IMR-90 (cell line): ENCODE results near the gene LGALSL. TPM values are rescaled to one million over a fixed set of nuclear protein-coding genes. Genes with fewer than 3 reads are reported as not detected.

Experiments used
- ATAC-seq: fragments of 200-7000 bp; cut with Tn5 transposase; 2 replicates; pipeline ENCODE4 v1.9.1; 2020; ENCODE audit warnings: low read depth, mild to moderate bottlenecking, moderate library complexity
- BruUV-seq: library from RNA; stranded (reverse); fragments of 400-500 nt; replicated peaks from 2 replicates; lab custom pipeline; 2021; lab: Mats Ljungman, UMichigan
- CTCF ChIA-PET: fragments of 300-600 bp; formaldehyde crosslinking; extraction: SDS; loops from one replicate; lab custom pipeline; 2021; ENCODE audit warnings: antibody characterized with exemption; lab: Yijun Ruan, JAX
- POLR2A ChIA-PET: fragments of 300-600 bp; sonication (Branson Sonifier 250); formaldehyde crosslinking; loops from one replicate; lab custom pipeline; 2022; ENCODE audit warnings: antibody characterized with exemption; ENCODE audit not compliant: unreplicated experiment; lab: Charles Lee
- DNase-seq: peaks from one replicate; pipeline ENCODE4 v3.0.0; 2013
- H2AFZ ChIP-seq: replicated peaks from 2 replicates; pipeline ENCODE3; 2013; ENCODE audit warnings: low read length, mild to moderate bottlenecking; ENCODE audit not compliant: poor library complexity
- H2AK5ac ChIP-seq: 2 replicates; pipeline ENCODE4 v1.6.1; 2013; ENCODE audit warnings: low read depth, low read length, inconsistent platforms
- H2AK9ac ChIP-seq: replicated peaks from 2 replicates; pipeline ENCODE3; 2013; ENCODE audit warnings: mild to moderate bottlenecking, low read depth, low read length, moderate library complexity; ENCODE audit not compliant: poor library complexity
- H2BK120ac ChIP-seq: 2 replicates; pipeline ENCODE4 v1.6.1; 2013; ENCODE audit warnings: low read depth, low read length, inconsistent platforms
- H2BK15ac ChIP-seq: 3 replicates; pipeline ENCODE4 v1.6.1; 2013; ENCODE audit warnings: low read depth, low read length, inconsistent platforms
- H2BK20ac ChIP-seq: 2 replicates; pipeline ENCODE4 v1.6.1; 2013; ENCODE audit warnings: low read depth, mild to moderate bottlenecking, inconsistent platforms, low read length, moderate library complexity
- H2BK5ac ChIP-seq: 2 replicates; pipeline ENCODE4 v1.6.1; 2013; ENCODE audit warnings: mild to moderate bottlenecking, low read depth, low read length, inconsistent platforms; ENCODE audit not compliant: poor library complexity, severe bottlenecking
- H3K14ac ChIP-seq: replicated peaks from 2 replicates; pipeline ENCODE4 v1.6.1; 2013; ENCODE audit warnings: low read depth, low read length, inconsistent platforms
- H3K18ac ChIP-seq: 2 replicates; pipeline ENCODE4 v1.6.1; 2013; ENCODE audit warnings: low read depth, low read length, control low read depth
- H3K23ac ChIP-seq: 2 replicates; pipeline ENCODE4 v1.6.1; 2013; ENCODE audit warnings: low read depth, low read length, inconsistent platforms
- H3K27ac ChIP-seq: 2 replicates; pipeline ENCODE4 v1.5.1; 2013; ENCODE audit warnings: mild to moderate bottlenecking, control low read depth, low read length; ENCODE audit not compliant: insufficient read depth
- H3K27me3 ChIP-seq: 2 replicates; pipeline ENCODE4 v1.6.1; 2013; ENCODE audit warnings: low read length; ENCODE audit not compliant: control insufficient read depth, insufficient read depth
- H3K36me3 ChIP-seq: 2 replicates; pipeline ENCODE4 v1.6.1; 2013; ENCODE audit warnings: low read length, mixed read lengths; ENCODE audit not compliant: control insufficient read depth, insufficient read depth
- H3K4ac ChIP-seq: 2 replicates; pipeline ENCODE4 v1.6.1; 2013; ENCODE audit warnings: low read depth, low read length, inconsistent platforms
- H3K4me1 ChIP-seq: 2 replicates; pipeline ENCODE4 v1.6.1; 2013; ENCODE audit warnings: low read length, mixed read lengths; ENCODE audit not compliant: control insufficient read depth, insufficient read depth
- H3K4me2 ChIP-seq: 2 replicates; pipeline ENCODE4 v1.6.1; 2013; ENCODE audit warnings: low read depth, mild to moderate bottlenecking, control low read depth, low read length, moderate library complexity
- H3K4me3 ChIP-seq: 2 replicates; pipeline ENCODE4 v1.5.1; 2013; ENCODE audit warnings: low read depth, mild to moderate bottlenecking, control low read depth, low read length, moderate library complexity; ENCODE audit not compliant: insufficient read depth
- H3K56ac ChIP-seq: 2 replicates; pipeline ENCODE4 v1.6.1; 2013; ENCODE audit warnings: low read length, inconsistent platforms; ENCODE audit not compliant: insufficient read depth; ENCODE audit errors: extremely low read depth
- H3K79me1 ChIP-seq, 2 experiments: 2 replicates each; pipeline ENCODE4 v1.6.1; 2013; ENCODE audit warnings: low read length in 2 of 2, inconsistent platforms in 1 of 2, low read depth in 1 of 2
- H3K9ac ChIP-seq: 2 replicates; pipeline ENCODE4 v1.6.1; 2013; ENCODE audit warnings: low read depth, low read length, control low read depth
- H3K9me1 ChIP-seq: 2 replicates; pipeline ENCODE4 v1.6.1; 2013; ENCODE audit warnings: low read length, inconsistent platforms; ENCODE audit not compliant: insufficient read depth
- H3K9me3 ChIP-seq: 2 replicates; pipeline ENCODE4 v1.6.1; 2013; ENCODE audit warnings: low read length; ENCODE audit not compliant: control insufficient read depth, insufficient read depth
- H4K20me1 ChIP-seq: 2 replicates; pipeline ENCODE4 v1.6.1; 2013; ENCODE audit warnings: low read length, inconsistent platforms; ENCODE audit not compliant: insufficient read depth
- H4K5ac ChIP-seq: 2 replicates; pipeline ENCODE4 v1.6.1; 2013; ENCODE audit warnings: mild to moderate bottlenecking, low read depth, low read length, control low read depth
- H4K8ac ChIP-seq, 2 experiments: 2 replicates each; pipeline ENCODE4 v1.6.1; 2013; ENCODE audit warnings: low read depth in 2 of 2, low read length in 2 of 2, control low read depth in 1 of 2, inconsistent platforms in 1 of 2
- H4K91ac ChIP-seq: 2 replicates; pipeline ENCODE4 v1.6.1; 2013; ENCODE audit warnings: low read depth, low read length, inconsistent platforms; ENCODE audit not compliant: insufficient read depth
- CHD1 ChIP-seq: IDR thresholded peaks from 2 replicates; pipeline ENCODE4 v1.6.1; 2012; ENCODE audit warnings: low read depth, low read length, improper control_type of control experiment
- MAFK ChIP-seq: IDR thresholded peaks from 2 replicates; pipeline ENCODE4 v1.6.1; 2012; ENCODE audit warnings: low read depth, low read length, improper control_type of control experiment
- MXI1 ChIP-seq: IDR thresholded peaks from 2 replicates; pipeline ENCODE4 v1.6.1; 2012; ENCODE audit warnings: low read depth, mild to moderate bottlenecking, low read length, moderate library complexity, borderline replicate concordance
- POLR2A ChIP-seq: IDR thresholded peaks from 2 replicates; pipeline ENCODE4 v1.6.1; 2012; ENCODE audit warnings: mild to moderate bottlenecking, low read depth, low read length
- RAD21 ChIP-seq: IDR thresholded peaks from 2 replicates; pipeline ENCODE4 v1.6.1; 2012; ENCODE audit warnings: low read length, improper control_type of control experiment
- SMC3 ChIP-seq: fragments of 150-350 bp; IDR thresholded peaks from 2 replicates; pipeline ENCODE4 v1.6.1; 2016; ENCODE audit warnings: low read depth, mild to moderate bottlenecking, antibody characterized with exemption, low read length, moderate library complexity
- WGBS, 2 experiments: methylation state at CpG; one replicate each; pipeline versions ENCODE4 v1.1.5 to v1.1.7; 2013; ENCODE audit warnings: missing lambda C conversion rate in 2 of 2; ENCODE audit not compliant: insufficient read length in 1 of 2; ENCODE audit errors: extremely low coverage in 2 of 2; 5-methylcytosine and 5-hydroxymethylcytosine counted together
- dilution Hi-C: fragments of 300-500 bp; cut with HindIII; formaldehyde crosslinking; loops from one replicate; pipeline ENCODE4 v1.14.3; 2018; ENCODE audit warnings: low sequenced_read_pairs; ENCODE audit not compliant: unreplicated experiment
- in situ Hi-C: fragments of 300-500 bp; cut with MboI; formaldehyde crosslinking; loops from 3 replicates; pipeline ENCODE4 v1.14.3; 2019; ENCODE audit warnings: low sequenced_read_pairs, inconsistent platforms, mixed read lengths
- intact Hi-C: fragments of 100-400 bp; cut with micrococcal nuclease; formaldehyde crosslinking; loops from 2 replicates; pipeline ENCODE4 v1.10.0; 2022
- polyA plus RNA-seq, 3 experiments: library from polyadenylated mRNA; depleted of rRNA; stranded (reverse); fragments of >200 nt; gene quantifications; 2 replicates each; pipeline ENCODE4 v1.2.3, GENCODE V29; 2012; ENCODE audit warnings: low replicate concordance in 1 of 3
- total RNA-seq: library from RNA; depleted of rRNA; stranded (reverse); fragments of >200 nt; gene quantifications from 2 replicates; pipeline ENCODE4 v1.2.3, GENCODE V29; 2012
- TF ChIP-seq, protein P1 (sequence below): conservative IDR thresholded peaks from 2 replicates; pipeline ENCODE4 v1.5.1; 2012; ENCODE audit warnings: mild to moderate bottlenecking, low read depth, low read length, improper control_type of control experiment

The LGALSL gene
- total and polyA plus RNA-seq, 2 of the 4 experiments (the other 2 are of a cell fraction): 0.86 to 2.9 TPM

- Histone ChIP-seq H3K9ac (no peak overlapping the region), H2AK9ac (no peak overlapping the region), H2BK15ac (no peak overlapping the region), H3K36me3 (no peaks in the 10 kb centered on the region), H3K9me1 (no peaks in the 10 kb centered on the region), H3K23ac (no peak overlapping the region), H3K4me1 (no peaks in the 10 kb centered on the region), H3K14ac (no peak overlapping the region), H2BK20ac (no peak overlapping the region), H2BK120ac (no peak overlapping the region), H3K27me3 (peaks cover 62% of the 10 kb centered on the region), H4K91ac (no peak overlapping the region), H3K4ac (no peak overlapping the region), H3K79me1 (no peaks in the 10 kb centered on the region), H2AK5ac (no peak overlapping the region), H4K20me1 (no peaks in the 10 kb centered on the region), H3K4me3 (no peak overlapping the region), H3K27ac (no peak overlapping the region), H3K9me3 (no peaks in the 10 kb centered on the region), H3K4me2 (no peak overlapping the region), H2AFZ (no peak overlapping the region), H3K18ac (no peak overlapping the region), H2BK5ac (no peak overlapping the region), H4K8ac (no peak overlapping the region), H4K5ac (no peak overlapping the region), H3K56ac (no peak overlapping the region)
- no TSS peak for BruUV-seq
- intact Hi-C loops: no loop called here
- no peak for DNase-seq
- no CpG with 5 or more reads among the region's 1 CpG for WGBS, 2 experiments
- ChIA-PET CTCF (interaction anchor here (1.5 kb wide), 1 partner anchor 11 kb away, joined by 5 read pairs; no protein-coding TSS in a partner anchor), POLR2A (no interaction called here)
- TF ChIP-seq, protein P1, sequence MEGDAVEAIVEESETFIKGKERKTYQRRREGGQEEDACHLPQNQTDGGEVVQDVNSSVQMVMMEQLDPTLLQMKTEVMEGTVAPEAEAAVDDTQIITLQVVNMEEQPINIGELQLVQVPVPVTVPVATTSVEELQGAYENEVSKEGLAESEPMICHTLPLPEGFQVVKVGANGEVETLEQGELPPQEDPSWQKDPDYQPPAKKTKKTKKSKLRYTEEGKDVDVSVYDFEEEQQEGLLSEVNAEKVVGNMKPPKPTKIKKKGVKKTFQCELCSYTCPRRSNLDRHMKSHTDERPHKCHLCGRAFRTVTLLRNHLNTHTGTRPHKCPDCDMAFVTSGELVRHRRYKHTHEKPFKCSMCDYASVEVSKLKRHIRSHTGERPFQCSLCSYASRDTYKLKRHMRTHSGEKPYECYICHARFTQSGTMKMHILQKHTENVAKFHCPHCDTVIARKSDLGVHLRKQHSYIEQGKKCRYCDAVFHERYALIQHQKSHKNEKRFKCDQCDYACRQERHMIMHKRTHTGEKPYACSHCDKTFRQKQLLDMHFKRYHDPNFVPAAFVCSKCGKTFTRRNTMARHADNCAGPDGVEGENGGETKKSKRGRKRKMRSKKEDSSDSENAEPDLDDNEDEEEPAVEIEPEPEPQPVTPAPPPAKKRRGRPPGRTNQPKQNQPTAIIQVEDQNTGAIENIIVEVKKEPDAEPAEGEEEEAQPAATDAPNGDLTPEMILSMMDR: no peak
- TF ChIP-seq CHD1 (no peak), RAD21 (no peak), POLR2A (no peak), MXI1 (no peak), MAFK (no peak), SMC3 (no peak)
- in situ Hi-C loops: no loop called here
- ATAC-seq: no peak
- dilution Hi-C loops: no loop called here
Observed at GRCh38 chr2:64474636-64475035, 20.7 kb downstream of the LGALSL start.
